COLO668 (cell line): Measurements from ENCODE around the gene FSTL4.
"Not testable (repeated sequence)": the region's sequence is repeated elsewhere in the genome, so short reads cannot be mapped to it uniquely, and the experiment has no call there.

ENCODE experiments used
- DNase-seq: peaks from one replicate; lab custom pipeline; 2025; ENCODE audit not compliant: unreplicated experiment; lab: John Stamatoyannopoulos, UW

Gene FSTL4

GRCh38 chr5:133406977-133407632, 205.2 kb downstream of the FSTL4 start:
- no peak for DNase-seq

- no peak for DNase-seq
These were observed 205.9 kb downstream of the FSTL4 start for GRCh38 chr5:133406208-133406976.

DNA sequence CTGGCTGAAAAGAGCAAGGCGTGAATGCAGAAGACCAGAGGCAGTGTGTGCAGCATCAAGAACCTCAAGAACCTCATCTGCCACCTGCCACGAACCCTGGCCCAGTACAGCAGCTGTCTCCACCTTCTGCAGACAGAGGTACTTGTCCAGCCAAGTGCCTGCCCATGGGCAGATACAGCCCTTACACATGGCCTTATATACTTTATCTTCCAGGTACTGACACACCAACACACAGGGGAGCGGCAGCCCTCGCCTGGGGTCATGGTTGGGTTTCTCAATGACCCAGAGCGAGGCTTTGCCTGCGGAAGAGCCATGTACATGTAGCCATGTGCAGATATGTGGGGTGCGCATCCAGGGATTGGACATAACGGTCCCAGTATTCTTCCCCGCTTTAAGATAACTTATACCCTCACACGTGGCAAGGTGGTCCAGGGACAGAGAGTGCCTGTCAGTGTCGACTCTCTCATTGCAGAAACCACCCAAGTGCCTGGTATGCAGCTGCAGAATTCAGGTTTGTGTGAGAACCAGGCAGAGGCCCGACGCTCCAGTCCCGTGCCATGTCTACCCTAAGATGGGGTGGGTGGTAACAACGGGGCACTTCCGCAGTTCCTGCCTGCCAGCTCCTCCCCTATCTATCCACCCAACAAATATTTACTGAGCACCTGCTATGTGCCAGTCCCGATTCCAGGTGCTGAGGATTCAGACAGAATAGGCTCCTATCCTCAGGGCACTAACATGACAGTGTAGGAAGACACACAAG, 206.9 kb downstream of the FSTL4 start:
- no peak for DNase-seq

GRCh38 chr5:133404724-133405123, 207.6 kb downstream of the FSTL4 start:
- DNase-seq: no peak

- no peak for DNase-seq
These were observed 208.5 kb downstream of the FSTL4 start for GRCh38 chr5:133403741-133404364.

DNA sequence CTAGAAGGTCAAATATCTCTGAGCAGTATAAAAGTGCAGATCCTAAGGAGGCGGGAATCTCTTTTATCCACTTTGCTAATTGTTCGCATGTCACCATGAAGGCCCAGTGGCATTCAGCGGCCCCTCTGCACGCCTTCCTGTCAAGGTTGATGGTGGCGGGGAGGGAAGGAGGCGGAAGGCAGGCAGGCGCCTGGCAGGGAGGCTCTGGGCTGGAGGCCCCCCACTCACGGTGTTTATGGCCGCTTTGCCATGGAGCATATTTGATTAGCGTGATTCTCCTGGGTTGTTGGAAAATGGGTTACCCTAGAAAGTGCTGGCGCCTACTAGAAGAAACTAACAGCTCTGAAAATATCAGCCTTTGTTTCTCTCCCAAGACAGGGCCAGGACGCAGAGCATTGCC, 209.6 kb downstream of the FSTL4 start:
- DNase-seq: no peak

DNA sequence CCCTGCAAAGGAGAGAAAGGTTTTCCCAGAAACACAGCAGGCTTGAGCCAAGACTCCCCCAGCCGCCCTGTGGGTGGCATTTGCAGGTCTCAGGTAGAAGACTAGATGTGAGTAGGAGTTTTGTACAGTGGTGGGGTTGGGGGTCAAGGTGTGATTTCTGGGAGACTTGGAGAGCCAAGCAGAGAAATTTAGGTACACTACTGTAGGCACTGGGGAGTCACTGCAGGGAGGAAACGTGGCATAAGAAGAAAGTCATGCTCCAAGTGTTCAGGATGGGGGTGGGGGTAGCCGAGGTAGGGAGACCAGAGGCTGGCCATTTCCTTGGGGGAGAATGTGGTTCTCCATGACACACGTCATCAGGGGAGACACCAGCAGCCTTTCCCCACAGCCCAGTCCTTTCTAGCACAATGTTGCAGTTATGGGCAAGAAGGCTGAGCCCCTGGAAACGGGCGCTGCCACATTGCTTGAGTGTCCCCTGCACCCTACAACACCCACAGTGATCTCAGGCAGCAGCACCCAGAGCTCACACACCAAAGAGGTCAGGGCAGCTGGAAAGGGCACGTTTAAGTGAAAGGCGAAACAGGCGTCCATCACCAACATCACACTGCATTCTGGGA, 210.5 kb downstream of the FSTL4 start:
- DNase-seq: no peak

- no peak for DNase-seq
These were observed 211.4 kb downstream of the FSTL4 start for GRCh38 chr5:133400831-133401351.

- no peak for DNase-seq
These were observed 212.2 kb downstream of the FSTL4 start for GRCh38 chr5:133400120-133400519.

- no peak for DNase-seq
These were observed 213.0 kb downstream of the FSTL4 start for GRCh38 chr5:133399247-133399891.

DNA sequence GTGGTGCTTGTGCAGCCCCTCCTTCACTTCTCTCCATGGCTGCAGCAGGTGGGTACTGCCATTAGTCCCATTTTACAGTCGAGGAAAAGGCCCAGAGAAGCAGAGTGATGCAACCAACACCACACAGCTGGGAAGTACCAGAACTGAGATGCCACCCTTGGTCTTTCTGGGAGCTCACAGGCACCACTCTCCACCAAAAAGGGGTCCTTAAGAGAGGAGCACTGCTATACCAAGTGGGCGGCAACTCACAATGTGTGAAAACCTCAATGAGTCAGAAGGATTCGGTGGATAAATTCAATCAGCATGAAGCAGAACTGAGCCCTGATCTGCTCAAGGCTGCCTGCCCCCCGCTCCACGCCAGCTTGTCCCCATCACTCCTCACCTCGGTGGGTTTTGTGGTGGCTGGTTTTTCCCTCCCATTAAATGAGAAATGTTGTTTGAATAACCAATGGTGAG, 213.7 kb downstream of the FSTL4 start:
- no peak for DNase-seq

DNA sequence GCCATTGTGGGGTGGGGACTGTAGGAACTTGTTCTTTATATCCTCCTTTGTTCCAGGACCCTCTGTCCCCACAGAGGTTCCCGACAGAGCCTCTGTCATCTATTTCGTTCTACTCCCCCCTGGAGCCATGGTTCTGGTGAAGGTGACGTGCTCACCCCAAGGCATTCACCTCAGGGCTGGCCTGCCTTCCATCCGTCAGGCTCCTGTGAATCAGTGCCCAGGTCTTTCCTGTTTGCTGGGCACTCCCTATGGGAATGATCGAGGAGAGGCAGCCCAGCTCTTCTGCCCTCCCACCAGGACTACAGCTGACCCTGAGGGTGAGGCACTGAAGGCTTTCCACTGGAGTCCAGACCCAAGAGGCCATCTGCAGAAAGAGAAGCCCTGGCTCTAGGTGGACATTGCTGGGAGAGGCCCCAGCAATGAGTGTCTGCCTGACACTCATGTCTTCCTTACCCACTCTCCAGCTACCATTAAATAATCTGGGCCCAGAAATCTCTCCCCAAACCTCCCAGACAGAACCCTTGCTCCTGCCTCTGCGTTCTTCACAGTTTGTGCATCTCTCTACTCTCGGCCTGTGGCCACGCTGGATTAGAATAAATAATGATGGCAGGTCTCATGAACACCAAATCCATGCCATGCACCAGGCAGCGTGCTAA, 214.2 kb downstream of the FSTL4 start:
- DNase-seq: no peak

DNA sequence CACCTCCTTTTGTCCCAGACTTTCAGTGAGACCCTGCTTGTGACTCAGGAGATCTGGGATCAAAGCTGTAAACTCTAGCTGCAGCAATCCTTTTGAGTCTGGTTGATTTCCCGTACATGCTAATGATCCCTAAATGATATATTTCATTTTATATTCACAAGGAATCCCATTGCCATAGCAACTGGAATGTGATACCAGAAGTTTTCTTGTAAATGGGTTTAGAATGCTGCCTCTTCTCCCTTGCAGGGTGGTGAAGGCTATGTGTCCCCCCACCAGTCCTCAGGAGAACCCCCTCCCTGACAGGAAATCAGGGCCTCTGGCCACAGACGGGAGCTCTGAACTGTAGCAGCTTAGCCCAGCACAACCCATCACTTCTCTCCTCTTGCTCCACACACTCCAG, 215.0 kb downstream of the FSTL4 start:
- DNase-seq: no peak

DNA sequence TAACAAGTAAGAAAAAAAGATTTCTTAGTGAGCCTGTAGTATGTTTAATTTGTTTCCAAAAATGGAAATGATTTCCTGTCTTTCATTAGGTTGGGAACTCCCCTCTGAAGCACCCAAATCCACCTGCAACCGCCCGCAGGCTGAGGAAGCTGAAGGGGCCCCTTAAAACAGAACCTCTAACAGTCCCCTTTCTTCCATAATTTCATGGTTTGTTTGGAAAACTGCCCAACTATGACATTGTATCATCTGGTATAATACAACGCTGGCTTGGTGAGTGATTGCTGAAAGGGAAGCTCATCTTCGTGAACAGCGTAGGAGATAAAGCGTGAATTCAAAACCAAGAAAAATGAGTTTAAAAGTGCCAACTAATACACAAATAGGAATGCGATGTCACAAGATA, 215.5 kb downstream of the FSTL4 start:
- no peak for DNase-seq

DNA sequence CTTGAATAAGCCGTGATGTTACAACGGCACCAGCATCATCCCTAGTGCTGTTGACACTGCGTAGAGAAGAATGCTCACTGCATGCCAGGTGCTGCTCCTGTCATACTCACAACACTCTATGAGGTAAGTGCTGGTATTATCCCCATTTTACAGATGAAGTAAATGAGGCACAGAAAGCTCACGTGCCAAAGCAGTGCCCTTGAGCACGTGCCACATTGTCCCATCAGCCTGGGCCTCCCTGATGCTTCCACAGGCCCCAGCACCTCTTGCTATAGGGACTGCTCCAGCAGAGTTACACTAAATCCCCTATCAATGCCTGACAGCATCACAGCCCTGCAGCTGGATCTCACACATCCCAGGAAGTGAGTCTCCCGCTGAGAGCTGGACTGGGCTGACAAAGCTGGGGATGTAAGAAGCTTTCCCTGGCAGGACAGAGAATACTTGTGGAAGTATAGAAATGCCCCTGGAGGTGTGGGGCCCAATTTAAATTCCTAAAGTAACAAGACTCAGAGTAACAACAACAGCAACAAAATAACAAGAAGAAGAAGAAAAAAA, 216.1 kb downstream of the FSTL4 start:
- DNase-seq: no peak

DNA sequence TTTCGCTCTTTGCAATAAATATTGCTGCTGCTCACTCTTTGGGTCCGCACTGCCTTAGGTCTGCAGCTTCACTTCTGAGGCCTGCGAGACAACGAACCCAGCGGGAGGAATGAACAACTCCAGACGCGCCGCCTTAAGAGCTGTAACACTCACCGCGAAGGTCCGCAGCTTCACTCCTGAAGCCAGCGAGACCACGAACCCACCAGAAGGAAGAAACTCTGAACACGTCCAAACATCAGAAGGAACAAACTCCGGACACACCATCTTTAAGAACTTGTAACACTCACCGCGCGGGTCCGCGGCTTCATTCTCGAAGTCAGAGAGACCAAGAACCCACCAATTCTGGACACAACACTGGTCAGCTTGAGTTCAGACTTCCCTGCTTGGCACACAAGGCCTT, 217.1 kb downstream of the FSTL4 start:
- DNase-seq: not testable (repeated sequence)

GRCh38 chr5:133394477-133394817, 217.9 kb downstream of the FSTL4 start:
- not testable (repeated sequence) for DNase-seq

DNA sequence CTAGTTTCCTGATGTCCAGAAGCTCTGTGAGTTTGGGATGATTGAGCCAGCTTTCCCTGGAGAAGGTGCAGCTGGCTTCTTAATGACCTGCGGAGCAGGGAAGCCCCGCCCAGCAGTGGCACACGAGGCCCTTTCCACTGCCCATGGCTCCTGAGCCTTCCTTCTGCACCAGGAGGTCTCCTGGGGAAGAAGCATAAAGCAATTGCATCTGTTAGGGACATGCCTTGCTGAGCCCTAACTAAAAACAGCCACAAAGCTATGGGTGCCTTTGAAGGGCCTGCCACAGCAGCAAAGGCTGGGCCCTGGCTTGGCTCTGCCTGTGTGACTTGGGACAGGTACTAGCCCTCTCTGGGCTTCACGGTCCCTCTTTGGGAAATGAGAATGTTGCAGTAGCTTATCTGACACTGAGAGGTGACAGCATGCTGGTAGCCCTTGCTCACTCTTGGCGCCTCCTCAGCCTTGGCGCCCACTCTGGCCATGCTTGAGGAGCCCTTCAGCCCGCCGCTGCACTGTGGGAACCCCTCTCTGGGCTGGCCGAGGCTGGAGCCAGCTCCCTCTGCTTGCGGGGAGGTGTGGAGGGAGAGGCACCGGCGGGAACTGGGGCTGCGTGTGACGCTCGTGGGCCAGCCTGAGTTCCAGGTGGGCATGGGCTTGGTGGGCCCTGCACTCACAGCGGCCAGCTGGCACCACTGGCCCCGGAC, 218.4 kb downstream of the FSTL4 start:
- no peak for DNase-seq

DNA sequence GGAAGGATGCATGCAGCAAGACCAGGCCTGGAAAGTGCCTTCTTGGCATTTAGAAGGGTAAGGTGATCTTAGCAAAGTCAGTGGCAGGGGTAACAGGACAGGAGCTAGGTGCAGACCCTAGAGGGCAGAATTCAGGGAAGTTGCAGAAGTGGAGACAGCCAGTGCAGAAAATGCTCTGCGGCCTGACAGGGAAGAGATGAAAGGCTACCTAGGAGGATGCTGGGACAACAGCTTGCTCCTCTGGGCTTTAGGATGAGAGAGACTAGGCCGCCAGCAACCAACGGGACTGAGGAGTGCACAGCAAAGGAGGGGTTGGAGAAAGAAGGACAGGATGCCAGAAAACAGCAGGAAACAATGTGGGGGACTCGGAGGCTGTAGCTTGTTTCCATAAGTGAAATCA, 219.9 kb downstream of the FSTL4 start:
- no peak for DNase-seq
